Keratinocyte (primary cell): Measurements from ENCODE around the gene TRPM2.

Source experiments
- CTCF ChIP-seq, 3 experiments: IDR thresholded peaks in 1 of 3; conservative IDR thresholded peaks in 1 of 3; optimal IDR thresholded peaks in 1 of 3; 2 replicates in 2 of 3; 3 replicates in 1 of 3; pipeline versions ENCODE3 to v1.5.1; 2011; ENCODE audit warnings: low read length in 3 of 3, mild to moderate bottlenecking in 3 of 3, moderate library complexity in 2 of 3, control low read depth in 1 of 3, inconsistent platforms in 1 of 3; ENCODE audit not compliant: insufficient read depth in 2 of 3; ENCODE audit errors: extremely low read depth in 1 of 3
- EZH2 ChIP-seq: IDR thresholded peaks from one replicate; pipeline ENCODE4 v1.6.1; 2012; ENCODE audit warnings: inconsistent platforms, mild to moderate bottlenecking, low read length, moderate library complexity

DNA sequence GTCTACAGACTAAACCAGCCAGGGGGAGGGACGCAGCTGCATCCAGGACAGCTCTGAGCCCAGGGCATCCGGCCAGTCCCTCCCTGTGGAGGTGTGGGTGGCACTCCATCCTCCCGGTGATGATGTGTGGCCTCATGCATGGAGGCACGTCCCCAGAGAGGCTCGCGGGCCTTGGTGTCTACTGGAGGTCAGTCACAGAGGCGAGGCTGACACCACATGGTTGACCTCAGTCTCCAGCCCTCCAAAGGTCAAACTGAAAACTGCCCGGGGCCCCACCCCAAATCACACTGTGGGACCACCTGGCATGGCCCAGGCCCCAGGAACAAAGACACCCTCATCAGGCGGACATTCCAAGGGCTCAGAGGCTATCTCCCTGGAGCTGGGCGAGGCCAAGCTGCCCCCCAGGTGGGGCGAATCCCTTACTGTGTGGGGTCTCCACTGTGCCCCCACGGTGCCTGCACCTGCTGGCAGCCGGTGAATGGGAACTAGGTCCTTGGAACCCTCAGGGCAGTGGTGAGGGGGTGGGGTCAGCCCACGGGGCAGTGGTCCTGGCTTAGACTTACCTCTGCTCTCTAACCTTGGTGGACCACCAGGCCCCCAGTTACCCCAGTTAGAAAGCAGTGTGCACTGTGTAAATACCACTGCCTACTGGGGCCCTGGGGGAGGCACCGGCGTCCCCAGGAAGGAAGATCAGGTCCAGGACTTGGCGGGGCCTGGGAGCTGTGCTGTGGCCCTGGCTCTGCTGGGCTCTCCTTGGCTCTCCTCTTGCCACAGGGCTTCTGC is 49.1 kb downstream of the TRPM2 start:
- TF ChIP-seq CTCF (optimal IDR thresholded peaks at IDR 0.05 in 1 of 3, IDR thresholded peaks at IDR 0.05 in 1 of 3, conservative IDR thresholded peaks at IDR 0.05 in 1 of 3; ENCODE audit: extremely low read depth in 1 of 3, insufficient read depth in 2 of 3, low read length in 3 of 3) (no peak), EZH2 (no peak)
